ENCODE measurements around the gene FGR.

GRCh38 chr1:27634177-27634984 is 604 bp downstream of the FGR start:
- TF ChIP-seq YY1 (IDR thresholded peaks at IDR 0.05; ENCODE audit: insufficient read depth, insufficient read length), result no peak
- no peak for TF ChIP-seq ZNF274 (IDR thresholded peaks at IDR 0.05; ENCODE audit: low read depth, low read length)
- TF ChIP-seq SUZ12 (IDR thresholded peaks at IDR 0.05; ENCODE audit: extremely low read depth, insufficient read depth, insufficient read length), result no peak

All from NT2/D1 (cell line).